Mesenchymal stem cell (in vitro differentiated cells and primary cell): ENCODE measurements around the gene UNC5B.
A peak's percentile ranks its signal among the peaks of the same experiment; 100 is the strongest.

Source experiments
- DNase-seq: peaks from one replicate; pipeline ENCODE4 v3.0.0-alpha.2; 2013
- H2AFZ ChIP-seq: one replicate; pipeline ENCODE4 v1.6.1; 2013; ENCODE audit warnings: low read depth, mild to moderate bottlenecking, control low read depth, inconsistent platforms, low read length, moderate library complexity
- H2AK5ac ChIP-seq: 2 replicates; pipeline ENCODE4 v1.6.1; 2013; ENCODE audit warnings: low read length, moderate library complexity, mild to moderate bottlenecking, inconsistent platforms; ENCODE audit not compliant: severe bottlenecking
- H2BK120ac ChIP-seq: one replicate; pipeline ENCODE4 v1.6.1; 2013; ENCODE audit warnings: low read depth, mild to moderate bottlenecking, inconsistent platforms, low read length, moderate library complexity
- H2BK12ac ChIP-seq, 2 experiments: one replicate each; pipeline ENCODE4 v1.6.1; 2013; ENCODE audit warnings: inconsistent platforms in 2 of 2, low read length in 2 of 2, mild to moderate bottlenecking in 2 of 2, moderate library complexity in 2 of 2, control low read depth in 1 of 2
- H2BK15ac ChIP-seq: one replicate; pipeline ENCODE4 v1.6.1; 2013; ENCODE audit warnings: mild to moderate bottlenecking, low read depth, inconsistent platforms; ENCODE audit not compliant: poor library complexity, severe bottlenecking
- H2BK5ac ChIP-seq: 2 replicates; pipeline ENCODE4 v1.6.1; 2013; ENCODE audit warnings: low read depth, mild to moderate bottlenecking, low read length, control low read depth, inconsistent platforms; ENCODE audit not compliant: poor library complexity, severe bottlenecking
- H3K14ac ChIP-seq, 2 experiments: one replicate each; pipeline ENCODE4 v1.6.1; 2013; ENCODE audit warnings: inconsistent platforms in 2 of 2, low read length in 2 of 2, control low read depth in 1 of 2, mild to moderate bottlenecking in 1 of 2, moderate library complexity in 1 of 2
- H3K18ac ChIP-seq, 2 experiments: one replicate each; pipeline ENCODE4 v1.6.1; 2013; ENCODE audit warnings: inconsistent platforms in 2 of 2, low read length in 2 of 2, control low read depth in 1 of 2, low read depth in 1 of 2, mild to moderate bottlenecking in 1 of 2
- H3K23ac ChIP-seq, 2 experiments: one replicate each; pipeline ENCODE4 v1.6.1; 2013; ENCODE audit warnings: inconsistent platforms in 2 of 2, low read length in 2 of 2, mild to moderate bottlenecking in 2 of 2, moderate library complexity in 2 of 2, control low read depth in 1 of 2
- H3K27ac ChIP-seq: 2 replicates; pipeline ENCODE4 v1.5.1; 2013; ENCODE audit warnings: mild to moderate bottlenecking, moderate library complexity, low read length, control low read depth, inconsistent platforms; ENCODE audit not compliant: poor library complexity, severe bottlenecking
- H3K27me3 ChIP-seq, 2 experiments: 2 replicates each; pipeline versions ENCODE4 v1.6.1 to v1.7.0; 2013; ENCODE audit warnings: low read length in 2 of 2, mild to moderate bottlenecking in 2 of 2, moderate library complexity in 2 of 2, control low read depth in 1 of 2, inconsistent platforms in 1 of 2; ENCODE audit not compliant: control insufficient read depth in 1 of 2, insufficient read depth in 1 of 2
- H3K36me3 ChIP-seq, 2 experiments: 2 replicates each; pipeline versions ENCODE4 v1.6.1 to v1.7.0; 2013; ENCODE audit warnings: low read length in 2 of 2, control low read depth in 1 of 2, inconsistent platforms in 1 of 2, low read depth in 1 of 2, mild to moderate bottlenecking in 1 of 2; ENCODE audit not compliant: insufficient read depth in 2 of 2, control insufficient read depth in 1 of 2
- H3K4ac ChIP-seq, 2 experiments: one replicate each; pipeline ENCODE4 v1.6.1; 2013; ENCODE audit warnings: inconsistent platforms in 2 of 2, low read length in 2 of 2, mild to moderate bottlenecking in 2 of 2, moderate library complexity in 2 of 2, control low read depth in 1 of 2, low read depth in 1 of 2
- H3K4me1 ChIP-seq: 2 replicates; pipeline ENCODE4 v1.6.1; 2013; ENCODE audit warnings: low read depth, low read length, control low read depth; ENCODE audit not compliant: control insufficient read depth, insufficient read depth
- H3K4me2 ChIP-seq: 2 replicates; pipeline ENCODE4 v1.6.1; 2013; ENCODE audit warnings: low read length, mild to moderate bottlenecking, inconsistent platforms; ENCODE audit not compliant: poor library complexity, severe bottlenecking
- H3K4me3 ChIP-seq, 2 experiments: 2 replicates each; pipeline versions ENCODE4 v1.5.1 to v1.7.0; 2013; ENCODE audit warnings: low read length in 2 of 2, mild to moderate bottlenecking in 2 of 2, control low read depth in 1 of 2, low read depth in 1 of 2; ENCODE audit not compliant: insufficient read depth in 1 of 2
- H3K79me1 ChIP-seq: replicated peaks from 2 replicates; pipeline ENCODE4 v1.6.1; 2013; ENCODE audit warnings: mild to moderate bottlenecking, control low read depth, low read length, inconsistent platforms; ENCODE audit not compliant: poor library complexity, severe bottlenecking
- H3K9ac ChIP-seq: 2 replicates; pipeline ENCODE4 v1.7.0; 2013; ENCODE audit warnings: mild to moderate bottlenecking, low read length, moderate library complexity
- H3K9me3 ChIP-seq: 2 replicates; pipeline ENCODE4 v1.7.0; 2013; ENCODE audit warnings: mild to moderate bottlenecking, low read length; ENCODE audit not compliant: control insufficient read depth
- H4K8ac ChIP-seq: one replicate; pipeline ENCODE4 v1.6.1; 2013; ENCODE audit warnings: inconsistent platforms, mild to moderate bottlenecking, low read length, moderate library complexity
- H4K91ac ChIP-seq: one replicate; pipeline ENCODE4 v1.6.1; 2013; ENCODE audit warnings: mild to moderate bottlenecking, low read length, inconsistent platforms
- WGBS: methylation state at CpG from one replicate; pipeline ENCODE4 v1.1.7; 2013; ENCODE audit warnings: mixed read lengths; 5-methylcytosine and 5-hydroxymethylcytosine counted together

The UNC5B gene

GRCh38 chr10:71229726-71230655 is 17.6 kb downstream of the UNC5B start:
- peak overlapping the region; percentile 39 to 75 for H3K4ac ChIP-seq
- no peak overlapping the region for H2BK120ac ChIP-seq
- no peak overlapping the region for H2BK5ac ChIP-seq
- no peak overlapping the region for H3K4me3 ChIP-seq
- H3K23ac ChIP-seq: peak overlapping the region in 1 of 2 experiments; percentile 75
- H3K14ac ChIP-seq: peak overlapping the region in 1 of 2 experiments; percentile 73
- no peak overlapping the region for H2AFZ ChIP-seq
- H3K79me1 ChIP-seq: no peaks in the 10 kb centered on the region
- H2AK5ac ChIP-seq: no peak overlapping the region
- no peaks in the 10 kb centered on the region for H3K9me3 ChIP-seq
- H3K27ac ChIP-seq: no peak overlapping the region
- peak overlapping the region; percentile 45 for H4K91ac ChIP-seq
- H3K4me2 ChIP-seq: no peak overlapping the region
- peak overlapping the region; percentile 54 for H2BK15ac ChIP-seq
- no peak overlapping the region for H4K8ac ChIP-seq
- H2BK12ac ChIP-seq: peak overlapping the region; percentile 20 to 88
- no peak for DNase-seq
- H3K27me3 ChIP-seq: peaks cover 0 to 70% of the 10 kb centered on the region in 2 experiments
- WGBS: 82% methylated on average over 10 of the region's 11 CpGs
- H3K36me3 ChIP-seq: no peaks in the 10 kb centered on the region
- H3K9ac ChIP-seq: no peak overlapping the region
- no peaks in the 10 kb centered on the region for H3K4me1 ChIP-seq
- H3K18ac ChIP-seq: peak overlapping the region; percentile 57 to 67

DNA sequence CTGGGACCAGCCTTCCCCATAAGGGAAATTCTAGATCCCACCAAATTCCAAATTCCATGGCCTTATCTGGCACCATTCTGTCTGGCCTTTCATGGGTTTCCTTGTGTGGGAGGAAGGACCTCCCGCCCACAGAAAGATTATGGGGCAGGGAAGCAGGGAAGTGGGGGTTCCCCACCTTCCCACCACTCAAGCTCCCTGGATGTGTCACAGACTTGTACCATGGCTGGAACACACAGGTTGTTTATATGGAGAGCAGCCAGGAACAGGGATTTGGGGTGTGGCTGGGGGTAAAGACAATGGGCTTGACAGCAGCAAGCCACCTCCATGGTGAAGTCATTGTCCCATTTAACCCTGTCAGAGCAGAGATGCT is 18.3 kb downstream of the UNC5B start:
- no peak overlapping the region for H2AK5ac ChIP-seq
- 83% methylated on average over 1 of the region's 1 CpG for WGBS
- DNase-seq: no peak

DNA sequence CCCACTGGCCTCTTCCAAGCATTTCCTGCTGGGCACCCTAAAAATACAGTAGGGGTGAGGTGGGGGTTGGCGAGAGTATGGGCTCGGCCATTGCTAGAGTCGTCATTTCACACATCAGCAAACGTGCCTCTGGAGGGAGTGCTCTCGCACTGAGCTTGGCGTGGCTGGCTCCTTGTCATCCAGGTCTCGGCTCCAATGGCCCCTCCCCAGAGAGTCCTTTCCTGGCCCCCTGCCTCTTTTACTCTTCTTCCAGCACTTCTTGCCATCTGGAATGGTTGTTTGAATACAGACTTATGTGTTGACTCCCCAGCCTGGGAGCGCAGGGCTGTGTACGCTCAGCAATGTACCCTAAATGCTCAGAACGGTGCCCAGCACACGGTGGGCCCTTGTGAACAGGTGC is 18.8 kb downstream of the UNC5B start:
- H3K4me1 ChIP-seq: peaks cover 3% of the 10 kb centered on the region
- H3K4ac ChIP-seq: no peak overlapping the region
- H2BK15ac ChIP-seq: no peak overlapping the region
- no peak overlapping the region for H3K4me3 ChIP-seq
- DNase-seq: no peak
- no peak overlapping the region for H4K91ac ChIP-seq
- H3K27me3 ChIP-seq: peaks cover 0 to 74% of the 10 kb centered on the region in 2 experiments
- H2AFZ ChIP-seq: no peak overlapping the region
- H3K23ac ChIP-seq: no peak overlapping the region
- no peak overlapping the region for H3K4me2 ChIP-seq
- no peak overlapping the region for H3K9ac ChIP-seq
- H3K14ac ChIP-seq: no peak overlapping the region
- 76% methylated on average over 11 of the region's 11 CpGs for WGBS
- no peak overlapping the region for H4K8ac ChIP-seq
- H2BK12ac ChIP-seq: no peak overlapping the region
- H2BK120ac ChIP-seq: no peak overlapping the region
- H2AK5ac ChIP-seq: no peak overlapping the region
- no peaks in the 10 kb centered on the region for H3K36me3 ChIP-seq
- H3K27ac ChIP-seq: no peak overlapping the region
- no peak overlapping the region for H2BK5ac ChIP-seq
- no peaks in the 10 kb centered on the region for H3K79me1 ChIP-seq
- H3K18ac ChIP-seq: no peak overlapping the region
- no peaks in the 10 kb centered on the region for H3K9me3 ChIP-seq

More for the DNA sequence above, 18.3 kb downstream of the UNC5B start:
- no peak overlapping the region for H2BK5ac ChIP-seq
- no peak overlapping the region for H3K23ac ChIP-seq
- H2BK12ac ChIP-seq: peak overlapping the region in 1 of 2 experiments; percentile 60
- no peaks in the 10 kb centered on the region for H3K9me3 ChIP-seq
- H3K4me3 ChIP-seq: no peak overlapping the region
- no peaks in the 10 kb centered on the region for H3K36me3 ChIP-seq
- H3K79me1 ChIP-seq: no peaks in the 10 kb centered on the region
- peak overlapping the region in 1 of 2 experiments; percentile 48 for H3K18ac ChIP-seq
- no peak overlapping the region for H4K91ac ChIP-seq
- H3K27me3 ChIP-seq: peaks cover 0 to 70% of the 10 kb centered on the region in 2 experiments
- H3K4ac ChIP-seq: no peak overlapping the region
- no peak overlapping the region for H3K9ac ChIP-seq
- no peak overlapping the region for H2BK120ac ChIP-seq
- H3K14ac ChIP-seq: peak overlapping the region in 1 of 2 experiments; percentile 26
- H2AFZ ChIP-seq: no peak overlapping the region
- H4K8ac ChIP-seq: no peak overlapping the region
- peak overlapping the region; percentile 15 for H2BK15ac ChIP-seq
- no peak overlapping the region for H3K4me2 ChIP-seq
- peaks cover 3% of the 10 kb centered on the region for H3K4me1 ChIP-seq
- no peak overlapping the region for H3K27ac ChIP-seq
